ENCODE results near the gene ZNF117.
"Not testable (repeated sequence)": the region's sequence is repeated elsewhere in the genome, so short reads cannot be mapped to it uniquely, and the experiment has no call there.

The ZNF117 gene

GRCh38 chr7:65007036-65007435 is 16.2 kb upstream of the ZNF117 start:
- H3K36me3 ChIP-seq (ENCODE audit: insufficient read depth, low read length); H3K4me1 ChIP-seq (ENCODE audit: control insufficient read depth, insufficient read depth, low read length, unreplicated experiment); H2AFZ ChIP-seq (ENCODE audit: low read length, unreplicated experiment); H3K27ac ChIP-seq (ENCODE audit: low read depth, low read length); H3K27me3 ChIP-seq (ENCODE audit: insufficient read depth, low read length); H3K4me3 ChIP-seq (ENCODE audit: low read depth, low read length): not testable (repeated sequence)
- H3K79me2 ChIP-seq (ENCODE audit: control insufficient read depth, insufficient read depth, low read length, unreplicated experiment) = peaks cover 19% of the 10 kb centered on the region

- Histone ChIP-seq H3K27me3 (ENCODE audit: insufficient read depth, low read length) (no peaks in the 10 kb centered on the region), H3K4me3 (ENCODE audit: low read depth, low read length) (peak within 1 kb of the TSS; percentile 91), H2AFZ (ENCODE audit: low read length, unreplicated experiment) (peak within 1 kb of the TSS; percentile 49), H3K4me1 (ENCODE audit: control insufficient read depth, insufficient read depth, low read length, unreplicated experiment) (peaks cover 9% of the 10 kb centered on the region), H3K36me3 (ENCODE audit: insufficient read depth, low read length) (peaks cover 12% of the 10 kb centered on the region; the same call in 1 of the 2 replicates), H3K27ac (ENCODE audit: low read depth, low read length) (peak within 1 kb of the TSS; percentile 69), H3K79me2 (ENCODE audit: control insufficient read depth, insufficient read depth, low read length, unreplicated experiment) (peaks cover 22% of the 10 kb centered on the region)
Observed at GRCh38 chr7:65006094-65006992, 15.5 kb upstream of the ZNF117 start, which contains the start of gene ERV3-1. Gene ERV3-1 (minus strand): TSS chr7:65006687. CDS start chr7:64993026, 13,661 bp downstream.

GRCh38 chr7:65004575-65004974 is 13.7 kb upstream of the ZNF117 start:
- Histone ChIP-seq H3K4me3 (ENCODE audit: low read depth, low read length) (no peak overlapping the region), H3K36me3 (ENCODE audit: insufficient read depth, low read length) (peaks cover 16% of the 10 kb centered on the region), H3K27me3 (ENCODE audit: insufficient read depth, low read length) (no peaks in the 10 kb centered on the region), H3K79me2 (ENCODE audit: control insufficient read depth, insufficient read depth, low read length, unreplicated experiment) (peaks cover 25% of the 10 kb centered on the region), H3K4me1 (ENCODE audit: control insufficient read depth, insufficient read depth, low read length, unreplicated experiment) (peaks cover 9% of the 10 kb centered on the region), H3K27ac (ENCODE audit: low read depth, low read length) (no peak overlapping the region), H2AFZ (ENCODE audit: low read length, unreplicated experiment) (no peak overlapping the region)

- Histone ChIP-seq H3K4me1 (ENCODE audit: control insufficient read depth, insufficient read depth, low read length, unreplicated experiment) (peaks cover 9% of the 10 kb centered on the region), H3K27ac (ENCODE audit: low read depth, low read length) (no peak overlapping the region), H3K79me2 (ENCODE audit: control insufficient read depth, insufficient read depth, low read length, unreplicated experiment) (peaks cover 25% of the 10 kb centered on the region), H3K27me3 (ENCODE audit: insufficient read depth, low read length) (no peaks in the 10 kb centered on the region), H3K4me3 (ENCODE audit: low read depth, low read length) (no peak overlapping the region), H2AFZ (ENCODE audit: low read length, unreplicated experiment) (no peak overlapping the region), H3K36me3 (ENCODE audit: insufficient read depth, low read length) (peaks cover 16% of the 10 kb centered on the region)
Observed at GRCh38 chr7:65002972-65003585, 12.2 kb upstream of the ZNF117 start.

- Histone ChIP-seq H2AFZ (ENCODE audit: low read length, unreplicated experiment) (no peak overlapping the region), H3K36me3 (ENCODE audit: insufficient read depth, low read length) (peaks cover 20% of the 10 kb centered on the region), H3K79me2 (ENCODE audit: control insufficient read depth, insufficient read depth, low read length, unreplicated experiment) (peaks cover 25% of the 10 kb centered on the region), H3K4me1 (ENCODE audit: control insufficient read depth, insufficient read depth, low read length, unreplicated experiment) (peaks cover 9% of the 10 kb centered on the region), H3K27me3 (ENCODE audit: insufficient read depth, low read length) (no peaks in the 10 kb centered on the region), H3K27ac (ENCODE audit: low read depth, low read length) (no peak overlapping the region), H3K4me3 (ENCODE audit: low read depth, low read length) (no peak overlapping the region)
Observed at GRCh38 chr7:65001291-65001814, 10.5 kb upstream of the ZNF117 start.

GRCh38 chr7:64999165-65000004 is 8.5 kb upstream of the ZNF117 start:
- peaks cover 20% of the 10 kb centered on the region for H3K36me3 ChIP-seq (ENCODE audit: insufficient read depth, low read length)
- H2AFZ ChIP-seq (ENCODE audit: low read length, unreplicated experiment) = no peak overlapping the region
- no peaks in the 10 kb centered on the region for H3K27me3 ChIP-seq (ENCODE audit: insufficient read depth, low read length)
- H3K4me3 ChIP-seq (ENCODE audit: low read depth, low read length) = no peak overlapping the region
- H3K4me1 ChIP-seq (ENCODE audit: control insufficient read depth, insufficient read depth, low read length, unreplicated experiment) = no peaks in the 10 kb centered on the region
- peaks cover 11% of the 10 kb centered on the region for H3K79me2 ChIP-seq (ENCODE audit: control insufficient read depth, insufficient read depth, low read length, unreplicated experiment)
- peak overlapping the region; percentile 36; the same call in 1 of the 2 replicates for H3K27ac ChIP-seq (ENCODE audit: low read depth, low read length)

GRCh38 chr7:64998865-64999164 is 8.0 kb upstream of the ZNF117 start:
- no peak overlapping the region for H3K4me3 ChIP-seq (ENCODE audit: low read depth, low read length)
- no peak overlapping the region for H2AFZ ChIP-seq (ENCODE audit: low read length, unreplicated experiment)
- peaks cover 17% of the 10 kb centered on the region for H3K36me3 ChIP-seq (ENCODE audit: insufficient read depth, low read length)
- H3K27ac ChIP-seq (ENCODE audit: low read depth, low read length) = peak overlapping the region; percentile 36; the same call in 1 of the 2 replicates
- H3K79me2 ChIP-seq (ENCODE audit: control insufficient read depth, insufficient read depth, low read length, unreplicated experiment) = peaks cover 8% of the 10 kb centered on the region
- H3K27me3 ChIP-seq (ENCODE audit: insufficient read depth, low read length) = no peaks in the 10 kb centered on the region
- no peaks in the 10 kb centered on the region for H3K4me1 ChIP-seq (ENCODE audit: control insufficient read depth, insufficient read depth, low read length, unreplicated experiment)

- H3K27ac ChIP-seq (ENCODE audit: low read depth, low read length) = no peak overlapping the region
- no peaks in the 10 kb centered on the region for H3K27me3 ChIP-seq (ENCODE audit: insufficient read depth, low read length)
- H3K4me1 ChIP-seq (ENCODE audit: control insufficient read depth, insufficient read depth, low read length, unreplicated experiment) = no peaks in the 10 kb centered on the region
- no peak overlapping the region for H3K4me3 ChIP-seq (ENCODE audit: low read depth, low read length)
- H3K79me2 ChIP-seq (ENCODE audit: control insufficient read depth, insufficient read depth, low read length, unreplicated experiment) = peaks cover 6% of the 10 kb centered on the region
- H3K36me3 ChIP-seq (ENCODE audit: insufficient read depth, low read length) = peaks cover 14% of the 10 kb centered on the region
- H2AFZ ChIP-seq (ENCODE audit: low read length, unreplicated experiment) = no peak overlapping the region
Observed at GRCh38 chr7:64997927-64998391, 7.1 kb upstream of the ZNF117 start.

- Histone ChIP-seq H3K36me3 (ENCODE audit: insufficient read depth, low read length) (peaks cover 14% of the 10 kb centered on the region), H3K4me1 (ENCODE audit: control insufficient read depth, insufficient read depth, low read length, unreplicated experiment) (no peaks in the 10 kb centered on the region), H2AFZ (ENCODE audit: low read length, unreplicated experiment) (no peak overlapping the region), H3K4me3 (ENCODE audit: low read depth, low read length) (no peak overlapping the region), H3K79me2 (ENCODE audit: control insufficient read depth, insufficient read depth, low read length, unreplicated experiment) (peaks cover 6% of the 10 kb centered on the region), H3K27ac (ENCODE audit: low read depth, low read length) (no peak overlapping the region), H3K27me3 (ENCODE audit: insufficient read depth, low read length) (no peaks in the 10 kb centered on the region)
Observed at GRCh38 chr7:64997164-64997908, 6.5 kb upstream of the ZNF117 start.

GRCh38 chr7:64996305-64996704 is 5.5 kb upstream of the ZNF117 start:
- Histone ChIP-seq H3K36me3 (ENCODE audit: insufficient read depth, low read length) (peaks cover 14% of the 10 kb centered on the region; the same call in 1 of the 2 replicates), H3K79me2 (ENCODE audit: control insufficient read depth, insufficient read depth, low read length, unreplicated experiment) (peaks cover 3% of the 10 kb centered on the region), H3K4me3 (ENCODE audit: low read depth, low read length) (no peak overlapping the region), H2AFZ (ENCODE audit: low read length, unreplicated experiment) (no peak overlapping the region), H3K27ac (ENCODE audit: low read depth, low read length) (no peak overlapping the region), H3K4me1 (ENCODE audit: control insufficient read depth, insufficient read depth, low read length, unreplicated experiment) (no peaks in the 10 kb centered on the region), H3K27me3 (ENCODE audit: insufficient read depth, low read length) (no peaks in the 10 kb centered on the region)

All from ACC112 (cell line).